H1 (cell line): ENCODE results near the gene PBX1. TPM values are rescaled to one million over a fixed set of nuclear protein-coding genes. Genes with fewer than 3 reads are reported as not detected.

Source experiments
- CTCF ChIA-PET: fragments of 300-600 bp; sonication (Branson Sonifier 250); formaldehyde crosslinking; loops from one replicate; lab custom pipeline; 2021; ENCODE audit not compliant: partially characterized antibody; lab: Charles Lee
- POLR2A ChIA-PET: fragments of 300-600 bp; sonication (Branson Sonifier 250); formaldehyde crosslinking; loops from one replicate; lab custom pipeline; 2021; ENCODE audit warnings: inconsistent platforms; ENCODE audit not compliant: partially characterized antibody; lab: Charles Lee
- DNase-seq, 2 experiments: peaks; one replicate each; pipeline versions ENCODE4 v3.0.0 to v3.0.0-alpha.2; 2010 to 2022; ENCODE audit warnings: low spot score in 2 of 2, low read depth in 1 of 2, mixed read lengths in 1 of 2
- FAIRE-seq: peaks from 2 replicates; lab custom pipeline; 2011; peaks lifted over from hg19 to GRCh38; lab: Jason Lieb, UNC
- H2AFZ ChIP-seq: 2 replicates; pipeline ENCODE4 v1.8.1; 2012; ENCODE audit warnings: low read length, inconsistent platforms
- H2AK5ac ChIP-seq: 2 replicates; pipeline ENCODE4 v1.6.1; 2013; ENCODE audit warnings: low read depth, low read length
- H2BK120ac ChIP-seq: replicated peaks from 2 replicates; pipeline ENCODE3; 2013; ENCODE audit warnings: low read depth, low read length, inconsistent platforms
- H2BK12ac ChIP-seq: 2 replicates; pipeline ENCODE4 v1.6.1; 2013; ENCODE audit warnings: low read depth, low read length
- H2BK15ac ChIP-seq: 2 replicates; pipeline ENCODE4 v1.6.1; 2013; ENCODE audit warnings: low read length
- H2BK20ac ChIP-seq: 2 replicates; pipeline ENCODE4 v1.6.1; 2013; ENCODE audit warnings: low read length
- H2BK5ac ChIP-seq: 2 replicates; pipeline ENCODE4 v1.6.1; 2013; ENCODE audit warnings: low read depth, low read length
- H3K14ac ChIP-seq: 2 replicates; pipeline ENCODE4 v1.6.1; 2013; ENCODE audit warnings: inconsistent platforms; ENCODE audit not compliant: insufficient read length
- H3K18ac ChIP-seq: 2 replicates; pipeline ENCODE4 v1.6.1; 2013; ENCODE audit warnings: low read length; ENCODE audit errors: extremely low read depth
- H3K23ac ChIP-seq: 2 replicates; pipeline ENCODE4 v1.6.1; 2013; ENCODE audit warnings: inconsistent platforms; ENCODE audit not compliant: insufficient read length
- H3K23me2 ChIP-seq: 2 replicates; pipeline ENCODE4 v1.6.1; 2013; ENCODE audit warnings: low read depth, low read length
- H3K27ac ChIP-seq: 2 replicates; pipeline ENCODE4 v1.6.1; 2011; ENCODE audit warnings: low read depth, low read length, inconsistent platforms
- H3K27me3 ChIP-seq, 4 experiments: replicated peaks in 1 of 4; 1 replicate in 1 of 4; 2 replicates in 3 of 4; pipeline versions ENCODE4 v1.6.1 to v1.8.1; 2011 to 2013; ENCODE audit warnings: low read length in 3 of 4, mild to moderate bottlenecking in 3 of 4, inconsistent platforms in 2 of 4, mixed read lengths in 2 of 4, moderate library complexity in 1 of 4; ENCODE audit not compliant: control insufficient read depth in 3 of 4, insufficient read depth in 3 of 4; ENCODE audit errors: extremely low read depth in 1 of 4
- H3K36me3 ChIP-seq, 4 experiments: 2 replicates each; pipeline versions ENCODE4 v1.6.1 to v1.8.1; 2011 to 2013; ENCODE audit warnings: mild to moderate bottlenecking in 4 of 4, low read length in 3 of 4, moderate library complexity in 2 of 4, control low read depth in 1 of 4, inconsistent platforms in 1 of 4; ENCODE audit not compliant: insufficient read depth in 4 of 4, control insufficient read depth in 2 of 4
- H3K4ac ChIP-seq: replicated peaks from 2 replicates; pipeline ENCODE3; 2013; ENCODE audit warnings: low read length, low read depth, mixed read lengths, inconsistent platforms; ENCODE audit not compliant: insufficient read length
- H3K4me1 ChIP-seq, 4 experiments: replicated peaks in 1 of 4; 1 replicate in 1 of 4; 2 replicates in 3 of 4; pipeline versions ENCODE4 v1.6.1 to v1.8.1; 2011 to 2013; ENCODE audit warnings: low read length in 3 of 4, inconsistent platforms in 2 of 4, mixed read lengths in 1 of 4; ENCODE audit not compliant: insufficient read depth in 4 of 4, control insufficient read depth in 3 of 4
- H3K4me2 ChIP-seq, 2 experiments: 2 replicates each; pipeline versions ENCODE4 v1.6.1 to v1.8.1; 2011 to 2013; ENCODE audit warnings: low read depth in 2 of 2, low read length in 2 of 2, control low read depth in 1 of 2, inconsistent platforms in 1 of 2, mild to moderate bottlenecking in 1 of 2; ENCODE audit not compliant: insufficient read depth in 1 of 2
- H3K4me3 ChIP-seq, 4 experiments: fragments of 200-600, 300-600 bp in 1 of 4; sonication (generic), shearing (Covaris generic), sonication (Bioruptor Twin) in 1 of 4; 2 replicates each; pipeline versions ENCODE4 v1.5.1 to v1.8.1; 2011 to 2016; ENCODE audit warnings: low read length in 4 of 4, low read depth in 3 of 4, control low read depth in 2 of 4, inconsistent platforms in 2 of 4, mild to moderate bottlenecking in 2 of 4, mixed read lengths in 1 of 4, moderate library complexity in 1 of 4; ENCODE audit not compliant: insufficient read depth in 2 of 4; ENCODE audit errors: extremely low read depth in 1 of 4
- H3K56ac ChIP-seq: replicated peaks from 2 replicates; pipeline ENCODE3; 2013; ENCODE audit warnings: low read depth, mild to moderate bottlenecking, mixed read lengths, low read length, inconsistent platforms; ENCODE audit not compliant: insufficient read length
- H3K79me1 ChIP-seq: 2 replicates; pipeline ENCODE4 v1.6.1; 2013; ENCODE audit warnings: low read depth, low read length, control low read depth
- H3K79me2 ChIP-seq, 2 experiments: 2 replicates each; pipeline versions ENCODE4 v1.6.1 to v1.8.1; 2012 to 2013; ENCODE audit warnings: low read length in 2 of 2, mild to moderate bottlenecking in 2 of 2, inconsistent platforms in 1 of 2; ENCODE audit not compliant: insufficient read depth in 2 of 2, control insufficient read depth in 1 of 2
- H3K9ac ChIP-seq, 4 experiments: replicated peaks in 1 of 4; 1 replicate in 1 of 4; 2 replicates in 3 of 4; pipeline versions ENCODE4 v1.6.1 to v1.8.1; 2011 to 2013; ENCODE audit warnings: low read depth in 3 of 4, low read length in 3 of 4, control low read depth in 2 of 4, mild to moderate bottlenecking in 2 of 4, moderate library complexity in 2 of 4, inconsistent platforms in 1 of 4; ENCODE audit errors: extremely low read depth in 1 of 4
- H3K9me3 ChIP-seq, 2 experiments: 2 replicates each; pipeline versions ENCODE4 v1.6.1 to v1.8.1; 2012 to 2013; ENCODE audit warnings: mild to moderate bottlenecking in 2 of 2, moderate library complexity in 2 of 2, control low read depth in 1 of 2, inconsistent platforms in 1 of 2, low read depth in 1 of 2, low read length in 1 of 2, mixed read lengths in 1 of 2; ENCODE audit not compliant: insufficient read depth in 2 of 2
- H4K20me1 ChIP-seq, 2 experiments: replicated peaks in 1 of 2; 2 replicates each; pipeline versions ENCODE3 to v1.8.1; 2011 to 2013; ENCODE audit warnings: inconsistent platforms in 2 of 2, low read length in 2 of 2, mild to moderate bottlenecking in 1 of 2; ENCODE audit not compliant: insufficient read depth in 2 of 2, control insufficient read depth in 1 of 2
- H4K5ac ChIP-seq: 2 replicates; pipeline ENCODE4 v1.6.1; 2013; ENCODE audit warnings: low read length, low read depth, mixed read lengths, inconsistent platforms; ENCODE audit not compliant: insufficient read length
- H4K8ac ChIP-seq: 2 replicates; pipeline ENCODE4 v1.8.0; 2013; ENCODE audit warnings: mild to moderate bottlenecking, moderate library complexity, low read length, inconsistent platforms; ENCODE audit not compliant: insufficient read depth; ENCODE audit errors: extremely low read depth
- H4K91ac ChIP-seq: replicated peaks from 2 replicates; pipeline ENCODE3; 2013; ENCODE audit warnings: low read length, mixed read lengths, inconsistent platforms; ENCODE audit not compliant: insufficient read length
- ATF3 ChIP-seq: IDR thresholded peaks from 2 replicates; pipeline ENCODE4 v1.6.1; 2011; ENCODE audit warnings: low read depth, mild to moderate bottlenecking, low read length; ENCODE audit not compliant: insufficient read depth
- BCL11A ChIP-seq, 2 experiments: IDR thresholded peaks; one replicate each; pipeline ENCODE4 v1.6.1; 2011; ENCODE audit warnings: low read depth in 2 of 2, low read length in 2 of 2, mild to moderate bottlenecking in 2 of 2
- EZH2 ChIP-seq: fragments of 200-600 bp; sonication (generic); IDR thresholded peaks from 2 replicates; pipeline ENCODE4 v1.7.1; 2012; ENCODE audit warnings: low read depth, mild to moderate bottlenecking, moderate library complexity, low read length, inconsistent platforms; ENCODE audit not compliant: severe bottlenecking
- HDAC6 ChIP-seq: IDR thresholded peaks from one replicate; pipeline ENCODE4 v1.7.1; 2012; ENCODE audit warnings: low read depth, mild to moderate bottlenecking, inconsistent platforms, low read length, moderate library complexity
- POLR2A ChIP-seq, 2 experiments: IDR thresholded peaks; 1 replicate in 1 of 2; 2 replicates in 1 of 2; pipeline ENCODE4 v1.6.1; 2011; ENCODE audit warnings: low read depth in 2 of 2, low read length in 2 of 2, mild to moderate bottlenecking in 2 of 2; ENCODE audit errors: control extremely low read depth in 1 of 2
- SIN3A ChIP-seq, 2 experiments: IDR thresholded peaks in 1 of 2; conservative IDR thresholded peaks in 1 of 2; 2 replicates each; pipeline ENCODE4 v1.6.1; 2011 to 2012; ENCODE audit warnings: low read length in 2 of 2, improper control_type of control experiment in 1 of 2, low read depth in 1 of 2, mild to moderate bottlenecking in 1 of 2
- USF2 ChIP-seq: IDR thresholded peaks from 2 replicates; pipeline ENCODE4 v1.6.1; 2011; ENCODE audit warnings: low read length, improper control_type of control experiment
- YY1 ChIP-seq: IDR thresholded peaks from 2 replicates; pipeline ENCODE4 v1.6.1; 2011; ENCODE audit warnings: low read depth, mild to moderate bottlenecking, low read length
- WGBS, 2 experiments: shearing (Covaris generic) in 1 of 2; methylation state at CpG; one replicate each; pipeline versions ENCODE4 v1.1.6 to v1.1.7; 2013 to 2015; ENCODE audit warnings: low lambda C conversion rate in 2 of 2, mixed read lengths in 2 of 2, inconsistent platforms in 1 of 2, low coverage in 1 of 2, missing lambda C conversion rate in 1 of 2; ENCODE audit not compliant: insufficient replicate concordance in 2 of 2, insufficient coverage in 1 of 2, insufficient read length in 1 of 2; ENCODE audit errors: extremely low coverage in 1 of 2, missing lambda C conversion rate in 1 of 2; 5-methylcytosine and 5-hydroxymethylcytosine counted together
- polyA plus RNA-seq, 7 experiments: library from polyadenylated mRNA; depleted of rRNA in 3 of 7; stranded (reverse) in 5 of 7; unstranded in 2 of 7; fragments of >200 nt in 5 of 7; fragments of 200-250 nt in 2 of 7; gene quantifications; 1 replicate in 5 of 7; 2 replicates in 1 of 7; 4 replicates in 1 of 7; pipeline versions ENCODE4 v1.2.1 to v1.2.3, GENCODE V29; 2011 to 2013; ENCODE audit warnings: missing spikeins in 2 of 7, mixed read lengths in 2 of 7
- total RNA-seq: library from RNA; stranded (reverse); fragmentation: NEBNext Ultra II Directional; extraction: Animal tissue kit (Norgen Biotek cat#: 25700); gene quantifications from 2 replicates; pipeline ENCODE4 v1.2.1, GENCODE V29; 2021
- TF ChIP-seq, protein P1 (sequence below), 3 experiments: IDR thresholded peaks; 1 replicate in 2 of 3; 2 replicates in 1 of 3; pipeline versions ENCODE4 v1.5.1 to v1.6.1; 2011; ENCODE audit warnings: low read length in 3 of 3, mild to moderate bottlenecking in 3 of 3, inconsistent platforms in 2 of 3, low read depth in 1 of 3, moderate library complexity in 1 of 3; ENCODE audit not compliant: insufficient read depth in 1 of 3; ENCODE audit errors: control extremely low read depth in 1 of 3

The PBX1 gene
- total and polyA plus RNA-seq, 2 of the 8 experiments (the other 6 are each of a cell fraction or from before 2014, with no cell fraction given), result 87.4 to 124 TPM

DNA sequence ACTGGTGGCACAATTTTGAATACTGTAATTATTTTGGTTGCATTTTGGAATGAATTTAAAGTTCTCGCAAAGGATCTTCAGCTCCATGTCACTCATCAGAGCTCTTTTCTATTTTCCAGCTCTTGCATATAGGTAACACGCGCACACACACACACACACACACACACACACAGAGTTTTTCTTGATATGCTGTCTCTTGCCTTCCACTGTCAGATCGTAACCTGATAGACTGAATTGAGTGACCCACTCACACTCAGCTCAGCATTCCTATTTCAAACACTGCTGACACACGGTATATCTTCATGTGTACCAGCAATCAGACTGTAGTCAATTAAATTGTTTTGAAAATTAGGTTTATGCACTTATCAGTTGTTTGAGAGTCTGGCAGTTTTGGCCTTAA is 214.1 kb downstream of the PBX1 start:
- DNase-seq (no peak), FAIRE-seq (no peak)
- Histone ChIP-seq H2AFZ (no peak overlapping the region), H3K36me3 (no peaks in the 10 kb centered on the region; a peak in 1 of 8 replicates), H2BK5ac (no peak overlapping the region), H3K14ac (no peak overlapping the region), H3K79me1 (peaks cover 19% of the 10 kb centered on the region), H4K5ac (no peak overlapping the region), H3K4me3 (no peak overlapping the region), H3K9me3 (no peaks in the 10 kb centered on the region), H4K8ac (no peak overlapping the region), H3K4me1 (peaks cover 3 to 25% (median 13%) of the 10 kb centered on the region in 4 experiments; a peak in 6 of 7 replicates), H3K56ac (no peak overlapping the region), H2BK15ac (no peak overlapping the region), H3K79me2 (peaks cover 0 to 88% of the 10 kb centered on the region in 2 experiments; a peak in 3 of 4 replicates), H3K23me2 (no peaks in the 10 kb centered on the region; the same call in 1 of the 2 replicates), H4K20me1 (peaks cover 3 to 7% of the 10 kb centered on the region in 2 experiments), H2BK120ac (no peak overlapping the region), H3K23ac (no peak overlapping the region), H3K27ac (peak overlapping the region; percentile 25; the same call in 1 of the 2 replicates), H2AK5ac (no peak overlapping the region), H2BK12ac (no peak overlapping the region), H4K91ac (no peak overlapping the region), H3K9ac (no peak overlapping the region), H2BK20ac (no peak overlapping the region), H3K4ac (no peak overlapping the region), H3K4me2 (no peak overlapping the region), H3K18ac (no peak overlapping the region), H3K27me3 (no peaks in the 10 kb centered on the region)
- POLR2A ChIA-PET, result no interaction called here
- WGBS, 2 experiments, result 76% methylated on average over 5 of the region's 5 CpGs; no CpG with 5 or more reads in 1 of the 2 experiments
- CTCF ChIA-PET, result interaction anchor here (0.6 to 10.6 kb wide), 12 partner anchors 9 to 1237 kb away, joined by 3 to 88 read pairs (median 3); no protein-coding TSS in a partner anchor
- no peak for TF ChIP-seq EZH2
- no peak for TF ChIP-seq SIN3A (conservative IDR thresholded peaks at IDR 0.05 in 1 of 2, IDR thresholded peaks at IDR 0.05 in 1 of 2; ENCODE audit: low read depth in 1 of 2, low read length in 2 of 2)
- no peak for TF ChIP-seq BCL11A (IDR thresholded peaks at IDR 0.05; ENCODE audit: low read depth in 2 of 2, low read length in 2 of 2)
- no peak for TF ChIP-seq POLR2A (IDR thresholded peaks at IDR 0.05; ENCODE audit: control extremely low read depth in 1 of 2, low read depth in 2 of 2, low read length in 2 of 2)
- no peak for TF ChIP-seq USF2
- TF ChIP-seq, protein P1, sequence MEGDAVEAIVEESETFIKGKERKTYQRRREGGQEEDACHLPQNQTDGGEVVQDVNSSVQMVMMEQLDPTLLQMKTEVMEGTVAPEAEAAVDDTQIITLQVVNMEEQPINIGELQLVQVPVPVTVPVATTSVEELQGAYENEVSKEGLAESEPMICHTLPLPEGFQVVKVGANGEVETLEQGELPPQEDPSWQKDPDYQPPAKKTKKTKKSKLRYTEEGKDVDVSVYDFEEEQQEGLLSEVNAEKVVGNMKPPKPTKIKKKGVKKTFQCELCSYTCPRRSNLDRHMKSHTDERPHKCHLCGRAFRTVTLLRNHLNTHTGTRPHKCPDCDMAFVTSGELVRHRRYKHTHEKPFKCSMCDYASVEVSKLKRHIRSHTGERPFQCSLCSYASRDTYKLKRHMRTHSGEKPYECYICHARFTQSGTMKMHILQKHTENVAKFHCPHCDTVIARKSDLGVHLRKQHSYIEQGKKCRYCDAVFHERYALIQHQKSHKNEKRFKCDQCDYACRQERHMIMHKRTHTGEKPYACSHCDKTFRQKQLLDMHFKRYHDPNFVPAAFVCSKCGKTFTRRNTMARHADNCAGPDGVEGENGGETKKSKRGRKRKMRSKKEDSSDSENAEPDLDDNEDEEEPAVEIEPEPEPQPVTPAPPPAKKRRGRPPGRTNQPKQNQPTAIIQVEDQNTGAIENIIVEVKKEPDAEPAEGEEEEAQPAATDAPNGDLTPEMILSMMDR (IDR thresholded peaks at IDR 0.05; ENCODE audit: control extremely low read depth in 1 of 3, insufficient read depth in 1 of 3, low read depth in 1 of 3, low read length in 3 of 3), result no peak
- no peak for TF ChIP-seq HDAC6
- TF ChIP-seq ATF3, result no peak
- TF ChIP-seq YY1, result no peak
